Fibroblast of mammary gland (primary cell): Measurements from ENCODE around the gene CCER1.

Experiments
- DNase-seq: peaks from one replicate; pipeline ENCODE4 v3.0.0-alpha.2; 2010; ENCODE audit warnings: low read depth
- H3K4me3 ChIP-seq: 2 replicates; pipeline ENCODE4 v1.5.1; 2011; ENCODE audit warnings: low read depth, mild to moderate bottlenecking, low read length, moderate library complexity; ENCODE audit not compliant: control insufficient read depth
- TF ChIP-seq, protein P1 (sequence below): conservative IDR thresholded peaks from 2 replicates; pipeline ENCODE4 v1.5.1; 2011; ENCODE audit warnings: low read depth, low read length, inconsistent platforms; ENCODE audit not compliant: control insufficient read depth, insufficient read depth

The CCER1 gene

DNA sequence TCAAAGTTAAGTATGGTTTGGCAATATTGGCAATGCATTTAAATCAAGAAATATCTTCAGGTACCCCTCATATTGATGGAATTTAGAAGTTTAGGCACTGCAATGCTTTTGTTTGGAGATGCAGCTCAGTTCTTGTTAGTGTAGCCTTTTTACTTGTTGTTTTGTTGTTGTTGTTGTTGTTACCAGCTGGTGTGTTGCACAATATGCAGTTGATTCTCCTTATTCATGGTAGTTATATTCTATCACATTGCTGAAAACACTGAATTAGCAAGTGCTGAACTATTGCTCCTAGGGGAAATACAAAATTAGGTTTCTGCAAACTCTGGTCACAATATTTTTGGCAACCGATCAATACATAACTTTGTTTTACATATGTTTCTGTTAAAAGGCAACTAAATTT is 34.8 kb downstream of the CCER1 start:
- no peak overlapping the region for H3K4me3 ChIP-seq
- TF ChIP-seq, protein P1, sequence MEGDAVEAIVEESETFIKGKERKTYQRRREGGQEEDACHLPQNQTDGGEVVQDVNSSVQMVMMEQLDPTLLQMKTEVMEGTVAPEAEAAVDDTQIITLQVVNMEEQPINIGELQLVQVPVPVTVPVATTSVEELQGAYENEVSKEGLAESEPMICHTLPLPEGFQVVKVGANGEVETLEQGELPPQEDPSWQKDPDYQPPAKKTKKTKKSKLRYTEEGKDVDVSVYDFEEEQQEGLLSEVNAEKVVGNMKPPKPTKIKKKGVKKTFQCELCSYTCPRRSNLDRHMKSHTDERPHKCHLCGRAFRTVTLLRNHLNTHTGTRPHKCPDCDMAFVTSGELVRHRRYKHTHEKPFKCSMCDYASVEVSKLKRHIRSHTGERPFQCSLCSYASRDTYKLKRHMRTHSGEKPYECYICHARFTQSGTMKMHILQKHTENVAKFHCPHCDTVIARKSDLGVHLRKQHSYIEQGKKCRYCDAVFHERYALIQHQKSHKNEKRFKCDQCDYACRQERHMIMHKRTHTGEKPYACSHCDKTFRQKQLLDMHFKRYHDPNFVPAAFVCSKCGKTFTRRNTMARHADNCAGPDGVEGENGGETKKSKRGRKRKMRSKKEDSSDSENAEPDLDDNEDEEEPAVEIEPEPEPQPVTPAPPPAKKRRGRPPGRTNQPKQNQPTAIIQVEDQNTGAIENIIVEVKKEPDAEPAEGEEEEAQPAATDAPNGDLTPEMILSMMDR, result no peak

DNA sequence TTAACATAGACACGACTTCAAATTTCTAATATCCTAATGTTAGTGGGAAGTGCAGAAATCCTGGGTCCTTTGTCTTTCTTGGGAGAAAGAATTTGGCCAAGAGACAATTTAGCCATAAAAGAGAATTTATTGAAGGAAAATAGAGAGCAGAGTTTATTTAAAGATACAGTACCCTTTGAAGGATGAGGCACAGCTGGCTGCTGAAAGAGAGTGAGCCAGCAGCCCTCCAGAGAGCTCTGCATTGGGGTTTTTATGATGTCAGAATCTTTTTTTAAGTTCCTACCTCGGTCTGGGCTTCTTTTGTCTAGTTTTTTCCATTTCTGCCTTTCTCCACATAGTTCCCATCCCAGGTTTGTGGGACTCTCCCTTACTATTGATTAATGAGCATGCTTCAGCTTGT is 37.5 kb downstream of the CCER1 start:
- TF ChIP-seq, protein P1, result no peak
- no peak for DNase-seq
- H3K4me3 ChIP-seq, result no peak overlapping the region

More for the DNA sequence above, 34.8 kb downstream of the CCER1 start:
- DNase-seq, result no peak

DNA sequence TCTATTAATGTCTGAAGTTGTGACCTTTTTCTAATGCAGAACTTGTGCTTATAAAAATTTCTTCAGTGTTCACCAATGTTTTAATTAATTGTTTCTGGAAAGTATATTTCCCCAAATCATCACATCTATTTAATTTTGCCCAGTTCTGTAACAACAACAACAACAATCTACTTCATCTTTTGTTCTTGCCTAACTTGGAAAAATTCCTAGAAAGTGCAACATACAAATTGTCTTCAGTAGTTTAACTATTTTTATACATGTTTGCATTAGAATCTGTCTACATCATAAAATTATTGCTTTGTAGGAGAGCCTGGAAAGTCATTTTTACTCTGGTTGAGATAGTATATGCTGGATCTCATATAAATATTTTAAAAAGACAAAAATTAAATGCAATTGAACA is 38.5 kb downstream of the CCER1 start:
- TF ChIP-seq, protein P1, result no peak
- no peak overlapping the region for H3K4me3 ChIP-seq
- no peak for DNase-seq

DNA sequence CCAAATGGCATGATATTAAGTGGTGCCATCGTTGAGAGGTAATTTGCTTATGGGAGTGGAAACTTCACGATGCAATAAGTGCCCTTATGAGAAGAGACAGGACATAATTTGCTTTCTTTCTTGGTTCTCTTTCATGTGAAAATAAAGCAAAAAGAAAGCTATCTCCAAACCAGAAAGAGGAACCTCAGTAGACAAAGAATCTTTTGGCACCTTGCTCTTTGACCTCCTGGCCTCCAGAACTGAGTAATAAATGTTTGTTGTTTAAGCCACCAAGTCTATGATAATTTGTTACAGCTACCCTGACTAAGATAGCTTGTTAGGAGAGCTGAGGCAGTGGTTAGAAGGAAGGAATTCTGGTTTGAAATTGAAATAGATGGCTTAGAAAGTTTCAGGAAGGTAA is 39.6 kb downstream of the CCER1 start:
- H3K4me3 ChIP-seq, result no peak overlapping the region
- TF ChIP-seq, protein P1, result no peak
- no peak for DNase-seq

DNA sequence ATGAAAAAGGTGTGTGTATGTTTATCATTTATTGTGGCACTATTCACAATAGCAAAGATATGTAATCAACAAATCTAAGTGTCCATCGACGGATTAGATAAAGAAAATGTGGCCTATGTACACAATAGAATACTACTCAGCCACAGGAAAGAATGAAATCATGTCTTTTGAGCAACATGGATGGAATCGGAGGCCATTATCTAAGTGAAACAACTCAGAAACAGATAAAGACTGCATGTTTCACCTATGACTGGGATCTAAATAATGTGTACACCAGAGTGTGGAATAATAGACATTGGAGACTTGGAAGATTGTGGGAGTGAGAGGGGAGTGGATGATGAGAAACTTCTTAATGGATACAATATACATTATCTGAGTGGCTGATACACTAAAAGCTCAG is 44.0 kb downstream of the CCER1 start:
- H3K4me3 ChIP-seq, result no peak overlapping the region
- TF ChIP-seq, protein P1, result no peak
- no peak for DNase-seq

DNA sequence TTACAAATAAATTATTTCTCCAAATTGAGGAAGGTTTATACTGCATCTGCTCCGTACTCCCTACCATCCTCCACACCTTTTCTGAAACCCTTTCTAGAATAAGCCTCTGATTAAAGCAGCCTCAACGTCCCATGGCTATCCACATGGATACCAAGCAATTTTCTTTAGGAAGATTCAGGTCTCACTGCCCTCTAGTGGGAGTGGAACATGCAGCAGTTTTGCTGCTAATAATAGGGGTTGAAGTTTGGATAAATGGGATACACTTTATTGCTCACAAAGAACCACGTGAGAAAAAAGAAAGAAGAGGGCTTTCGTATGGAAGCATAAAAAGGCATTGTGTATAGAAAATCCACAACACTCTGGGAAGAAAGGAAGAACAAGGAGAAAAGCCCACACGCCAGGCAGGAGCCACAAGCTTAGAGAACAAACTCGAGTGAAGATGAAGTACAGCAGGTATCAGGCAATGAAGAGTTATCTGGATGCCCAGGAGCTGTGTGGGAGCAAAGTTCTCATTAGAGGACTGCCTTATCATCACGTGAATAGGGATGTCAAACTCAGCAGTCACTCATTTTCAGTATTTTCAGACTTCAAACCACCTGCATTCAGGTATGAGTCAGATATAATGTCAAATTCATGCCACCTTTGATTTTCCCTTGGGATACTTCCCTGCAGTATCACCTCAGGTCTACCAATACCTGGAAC is 45.8 kb downstream of the CCER1 start:
- H3K4me3 ChIP-seq, result no peak overlapping the region
- peak; percentile 73 for DNase-seq
- TF ChIP-seq, protein P1, result peak; percentile 86
